RKO (cell line): ENCODE data around the gene NTM.
A peak's percentile ranks its signal among the peaks of the same experiment; 100 is the strongest.

ENCODE experiments used
- DNase-seq: peaks from one replicate; pipeline ENCODE4 v3.0.0-alpha.2; 2016; ENCODE audit warnings: low spot score

Gene NTM

GRCh38 chr11:131739243-131739882 is 368.9 kb downstream of the NTM start:
- no peak for DNase-seq

- no peak for DNase-seq
Measured at GRCh38 chr11:131744847-131745246, 374.4 kb downstream of the NTM start.

GRCh38 chr11:131745405-131745804 is 375.0 kb downstream of the NTM start:
- peak; percentile 47 for DNase-seq

- DNase-seq, result no peak
Measured at GRCh38 chr11:131746201-131746600, 375.8 kb downstream of the NTM start.

DNA sequence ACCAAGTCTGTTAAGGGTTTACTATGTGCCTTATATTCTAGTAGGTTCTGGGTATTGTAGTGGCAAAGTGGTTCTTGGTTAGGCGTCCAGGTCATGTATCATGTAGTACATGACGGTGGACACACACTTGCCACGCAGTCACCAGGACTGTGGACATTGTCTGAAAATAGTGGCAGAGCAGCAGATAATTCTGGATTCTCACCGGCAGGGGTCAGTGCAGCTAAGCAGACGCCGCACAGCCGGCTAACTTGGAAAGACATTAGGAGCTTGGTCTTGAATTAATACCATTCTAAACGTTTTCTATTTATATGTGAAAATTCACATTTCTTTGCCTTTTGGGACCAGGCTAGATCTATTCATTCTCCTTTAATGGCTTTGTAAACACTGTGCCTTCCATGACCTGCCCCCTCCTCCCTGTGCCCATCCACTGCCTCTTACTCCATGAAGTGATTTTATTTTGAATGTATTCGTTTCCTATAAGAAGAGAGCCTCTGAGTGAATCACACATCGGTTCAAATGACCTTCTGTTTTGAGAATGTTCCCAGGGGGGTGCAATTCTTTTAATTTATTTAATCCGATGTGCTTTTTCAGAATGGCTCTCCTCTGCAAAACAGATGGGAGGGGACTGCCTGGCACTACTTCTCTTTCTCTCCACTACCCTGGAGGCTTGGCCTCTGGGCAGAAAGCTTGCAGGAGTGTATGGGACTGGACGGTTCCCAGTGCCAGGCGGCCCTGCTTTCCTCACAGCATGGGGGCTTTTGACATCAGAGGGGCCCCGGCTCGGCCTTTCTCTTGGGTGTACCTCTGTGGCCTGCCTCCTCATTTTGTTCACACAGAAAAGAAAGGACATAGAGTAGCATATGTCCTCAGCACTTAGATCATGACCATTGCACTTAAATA is 378.0 kb downstream of the NTM start:
- peak; percentile 27 for DNase-seq

DNA sequence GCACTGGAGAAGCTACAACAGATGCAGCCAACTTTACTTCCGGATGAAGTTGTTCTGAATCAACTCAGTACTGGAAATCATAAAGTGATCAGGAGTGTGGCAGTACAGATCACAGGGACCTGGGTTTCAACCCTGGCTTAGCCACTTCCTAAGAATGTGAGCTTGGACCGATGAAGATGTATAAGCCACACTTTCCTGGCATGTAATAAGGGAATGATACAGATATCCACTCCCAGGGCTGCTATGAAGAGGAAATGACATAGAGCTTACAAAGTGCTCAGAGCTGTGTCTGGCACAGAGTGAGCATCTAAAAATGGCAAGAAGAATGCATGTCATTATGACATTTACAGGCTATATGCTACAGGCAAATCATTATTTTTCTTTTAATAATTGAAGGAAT is 378.7 kb downstream of the NTM start:
- DNase-seq, result no peak

DNA sequence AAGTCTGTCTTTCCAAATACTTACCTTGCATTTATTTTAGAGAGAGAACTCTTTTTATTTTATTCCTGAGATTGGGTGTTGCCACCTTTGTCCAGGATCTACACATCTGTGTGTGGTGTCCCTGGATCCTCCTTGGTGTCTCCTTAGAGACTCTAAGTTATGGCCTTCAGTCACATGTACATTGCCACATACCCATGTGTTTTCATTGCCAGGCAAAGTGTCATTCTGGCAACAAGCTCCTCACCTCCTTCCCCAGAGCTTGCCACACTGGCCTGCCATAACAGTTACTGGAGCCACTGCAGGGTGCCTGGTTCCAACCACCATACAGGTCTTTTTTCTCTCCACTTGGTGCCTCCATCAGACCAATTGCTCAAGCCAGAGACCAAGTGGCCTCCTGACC is 379.7 kb downstream of the NTM start:
- no peak for DNase-seq

GRCh38 chr11:131750692-131751091 is 380.3 kb downstream of the NTM start:
- no peak for DNase-seq

DNA sequence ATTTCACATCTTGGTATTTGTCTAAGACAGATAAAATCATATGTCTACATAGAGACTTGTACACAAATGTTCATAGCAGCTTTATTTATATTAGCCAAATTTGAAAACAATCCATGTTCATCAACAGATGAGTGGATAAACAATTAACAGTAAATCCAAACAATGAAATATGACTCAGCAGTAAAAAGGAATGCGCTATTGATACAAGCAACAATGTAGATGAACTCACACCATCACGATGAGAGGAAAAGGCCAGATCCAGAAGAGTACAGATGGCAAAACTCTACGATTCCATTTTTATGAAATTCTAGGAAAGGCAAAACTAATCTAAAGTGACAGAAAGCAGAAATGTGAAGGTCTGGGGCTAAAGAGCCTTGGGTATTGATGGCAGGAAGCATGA is 384.3 kb downstream of the NTM start:
- no peak for DNase-seq

DNA sequence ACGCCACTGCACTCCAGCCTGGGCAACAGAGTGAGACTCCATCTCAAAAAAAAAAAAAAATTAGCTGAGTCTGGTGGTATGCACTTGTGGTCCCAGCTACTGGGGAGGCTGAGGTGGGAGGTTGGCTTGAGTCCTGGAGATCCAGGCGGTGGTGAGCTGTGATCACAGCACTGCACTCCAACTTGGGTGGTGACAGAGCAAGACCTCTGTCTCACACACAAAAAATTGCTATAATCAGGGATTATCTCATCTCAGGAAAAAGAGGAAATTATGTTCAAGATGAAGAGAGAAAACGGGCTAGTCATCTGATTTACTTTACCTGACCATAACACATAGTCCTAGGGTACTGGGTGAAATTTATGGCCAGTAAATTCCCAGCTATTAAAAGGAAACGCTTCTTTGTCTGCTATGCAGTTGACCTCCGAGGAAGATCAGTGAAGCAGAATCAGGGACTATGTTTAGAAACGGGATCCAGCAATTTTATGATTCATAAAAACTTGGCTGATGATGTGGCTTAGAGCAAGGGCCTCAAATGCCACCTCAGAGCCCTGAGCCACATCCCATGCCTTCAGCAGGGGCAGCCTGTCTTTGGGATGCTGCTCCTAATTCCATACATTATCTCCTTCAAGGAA is 386.2 kb downstream of the NTM start:
- DNase-seq, result no peak

- no peak for DNase-seq
Measured at GRCh38 chr11:131758726-131759125, 388.3 kb downstream of the NTM start.

DNA sequence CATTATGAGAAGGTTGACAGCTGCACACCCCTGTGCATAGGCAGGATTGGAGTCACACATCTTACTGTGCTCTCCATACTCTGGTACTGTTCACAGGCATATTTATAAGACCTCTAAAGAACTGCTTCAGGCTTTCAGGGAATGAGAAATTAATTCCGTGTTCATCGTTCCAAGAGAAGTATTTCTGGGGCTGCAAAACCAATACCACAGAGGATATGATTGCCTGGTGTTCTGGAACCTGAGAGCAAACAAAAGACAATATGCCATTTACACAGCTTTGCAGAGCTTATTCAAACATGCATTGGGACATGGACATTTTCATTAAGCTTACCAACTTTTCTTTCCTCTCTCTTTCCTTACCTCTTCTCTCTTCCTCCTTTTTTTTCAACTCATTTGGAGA is 388.7 kb downstream of the NTM start:
- DNase-seq, result no peak

- DNase-seq, result no peak
Measured at GRCh38 chr11:131760091-131761061, 390.0 kb downstream of the NTM start.

DNA sequence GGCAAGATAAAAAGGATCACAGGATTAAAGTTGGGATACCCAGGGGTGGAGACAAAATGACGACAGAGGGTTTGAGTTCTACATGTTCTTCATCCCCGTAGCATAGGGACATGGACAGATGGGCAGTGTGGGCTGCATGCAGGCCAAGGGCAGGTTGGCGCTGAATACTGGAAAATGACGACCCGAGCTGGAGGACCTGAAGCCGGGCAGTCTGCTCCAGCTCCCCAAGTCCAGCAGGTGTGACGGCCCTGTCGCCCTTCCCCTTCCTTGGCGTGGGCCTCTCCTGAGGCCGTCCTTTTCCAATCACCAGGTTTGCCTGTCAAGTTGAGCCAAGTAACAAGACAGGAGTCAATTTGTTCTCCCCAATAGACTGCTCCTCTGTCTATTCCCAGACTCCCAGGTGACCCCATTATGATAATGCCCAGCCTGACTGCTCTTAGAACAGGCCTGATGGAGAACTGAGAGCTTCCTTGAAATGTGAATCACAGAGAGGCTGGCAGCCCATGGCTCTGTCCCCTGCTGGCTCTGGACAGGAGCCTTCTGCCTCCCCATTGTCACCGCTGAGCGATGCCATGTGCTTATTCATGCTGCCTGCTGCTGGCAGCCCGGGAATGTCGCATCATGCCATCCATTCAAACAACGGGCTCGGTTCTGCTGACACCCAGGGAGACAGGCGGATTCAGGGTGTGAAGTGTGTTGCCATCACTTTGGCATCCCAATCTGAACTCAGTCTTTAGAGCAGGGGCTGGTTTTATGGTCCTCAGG is 392.1 kb downstream of the NTM start:
- DNase-seq, result no peak

DNA sequence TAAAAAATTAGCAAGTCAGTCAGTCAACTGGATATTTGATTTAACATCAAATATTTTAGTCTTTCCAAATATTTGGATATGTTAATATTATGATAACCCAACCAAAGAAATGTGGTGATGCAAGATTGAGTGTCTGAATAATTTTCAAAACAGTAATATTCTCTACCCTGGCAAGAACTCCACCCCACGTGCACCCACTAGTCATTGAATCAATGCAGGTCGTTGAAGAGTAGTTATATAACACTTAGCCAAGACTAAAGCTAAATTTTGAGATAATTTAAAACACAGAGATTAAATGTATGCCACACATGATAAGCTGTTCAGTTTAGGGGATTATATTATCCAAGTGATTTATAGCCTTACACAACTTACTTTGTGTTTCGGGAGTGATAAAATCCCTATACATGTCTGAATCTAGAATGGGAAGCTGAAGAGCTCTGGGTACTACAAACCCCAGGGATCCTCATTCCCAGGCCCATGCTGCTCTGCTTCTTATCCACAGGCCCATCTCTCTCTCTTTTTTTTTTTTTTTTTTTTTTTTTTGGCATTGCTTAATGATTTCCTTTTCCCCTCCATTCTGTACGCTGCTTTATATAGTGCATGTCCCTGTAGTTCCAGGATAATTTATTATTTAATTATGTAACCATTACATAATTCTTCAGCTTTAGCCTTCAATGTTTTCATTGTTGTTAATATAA is 392.9 kb downstream of the NTM start:
- DNase-seq, result no peak

DNA sequence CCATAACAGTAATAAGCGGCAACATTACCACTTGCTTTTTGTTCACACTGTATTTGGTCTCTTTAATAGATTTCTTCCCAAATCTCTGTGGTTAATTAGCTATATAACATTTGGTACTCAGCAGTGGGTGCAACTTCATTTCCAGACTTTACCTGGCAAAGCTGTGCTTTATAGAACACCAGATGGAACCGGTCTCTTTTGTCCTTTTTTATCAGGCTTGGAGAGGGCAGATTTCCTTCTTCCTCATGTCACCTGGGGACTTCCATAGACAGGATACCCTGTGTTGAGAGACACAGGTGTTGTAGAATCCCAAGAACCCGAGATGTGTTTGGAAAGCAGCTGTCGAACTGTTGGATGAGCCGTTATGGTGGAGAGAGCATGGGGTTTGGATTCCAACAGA is 393.7 kb downstream of the NTM start:
- DNase-seq, result no peak

DNA sequence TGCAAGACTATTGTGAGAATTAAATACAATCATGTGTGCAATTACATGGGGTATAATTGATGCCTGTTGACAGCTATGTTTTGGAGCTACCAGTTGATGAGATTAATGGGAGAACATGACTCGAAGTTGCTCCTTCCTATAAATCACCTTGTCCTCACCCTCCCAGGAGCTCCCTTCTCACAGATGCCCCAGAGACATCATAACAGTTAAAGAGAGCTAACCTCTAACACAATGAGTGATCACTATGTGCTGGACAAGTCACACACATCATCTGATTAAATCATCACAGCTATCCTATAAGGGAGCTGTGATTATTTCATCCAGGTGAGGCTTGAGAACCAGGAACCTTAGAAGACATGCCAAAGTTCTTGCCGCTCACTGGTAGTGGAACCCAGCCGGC is 394.2 kb downstream of the NTM start:
- DNase-seq, result no peak

DNA sequence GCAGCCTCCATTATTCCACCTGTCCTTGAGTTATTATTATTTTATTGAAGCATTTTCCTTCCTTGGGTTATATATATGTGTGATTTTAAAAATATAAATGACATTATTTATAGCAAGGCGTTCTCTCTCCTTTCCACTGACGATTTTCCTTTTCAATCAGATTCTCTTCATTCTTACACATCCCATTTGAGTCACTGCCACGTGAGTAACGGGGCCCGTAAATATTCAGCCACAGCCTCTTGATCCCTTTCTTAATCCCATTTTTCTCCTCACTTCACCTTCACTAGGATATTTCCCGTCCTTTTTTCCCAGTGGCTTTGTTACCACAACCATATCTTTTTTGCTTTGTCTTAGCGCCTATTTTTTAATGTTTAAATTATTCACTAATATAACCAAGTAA is 396.2 kb downstream of the NTM start:
- DNase-seq, result no peak

- DNase-seq, result no peak
Measured at GRCh38 chr11:131767421-131767820, 397.0 kb downstream of the NTM start.

DNA sequence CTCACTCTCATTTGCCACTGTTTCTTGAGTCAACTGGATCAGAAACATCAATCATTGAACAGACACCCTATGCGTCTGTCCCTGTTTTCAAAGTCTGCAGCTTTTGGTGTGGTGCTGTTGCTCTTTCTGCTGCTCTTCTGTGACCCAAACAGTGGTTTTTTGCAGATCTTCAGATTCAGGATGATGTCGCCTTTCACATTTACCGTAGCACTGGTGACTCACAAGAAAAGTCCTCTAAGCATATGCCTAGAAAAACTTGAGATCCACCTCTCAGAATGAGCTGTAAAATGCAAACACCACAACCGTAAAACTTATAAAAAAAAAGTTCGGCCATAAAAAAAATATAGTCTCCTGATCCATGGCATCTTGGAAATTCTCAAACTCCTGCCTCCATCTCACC is 400.4 kb downstream of the NTM start:
- DNase-seq, result no peak

GRCh38 chr11:131771471-131771870 is 401.1 kb downstream of the NTM start:
- no peak for DNase-seq
